ENCODE data around the gene RPL35. TPM values are rescaled to one million over a fixed set of nuclear protein-coding genes. Genes with fewer than 3 reads are reported as not detected.
"Not testable (repeated sequence)": the region's sequence is repeated elsewhere in the genome, so short reads cannot be mapped to it uniquely, and the experiment has no call there.

RPL35 gene
- total and polyA plus RNA-seq, 2 of the 8 experiments (the other 6 are each of a cell fraction or from before 2014, with no cell fraction given) = 1,831 to 2,448 TPM

- not testable (repeated sequence) for H3K56ac ChIP-seq (replicated peaks; ENCODE audit: insufficient read length, low read depth, low read length); H3K4me1 ChIP-seq (replicated peaks in 1 of 4; ENCODE audit: control insufficient read depth in 3 of 4, insufficient read depth in 4 of 4, low read length in 3 of 4); H3K9ac ChIP-seq (replicated peaks in 1 of 4; ENCODE audit: extremely low read depth in 1 of 4, low read depth in 3 of 4, low read length in 3 of 4); H3K27me3 ChIP-seq (replicated peaks in 1 of 4; ENCODE audit: control insufficient read depth in 3 of 4, extremely low read depth in 1 of 4, insufficient read depth in 3 of 4, low read length in 3 of 4); H3K4ac ChIP-seq (replicated peaks; ENCODE audit: insufficient read length, low read depth, low read length); H4K20me1 ChIP-seq (replicated peaks in 1 of 2; ENCODE audit: control insufficient read depth in 1 of 2, insufficient read depth in 2 of 2, low read length in 2 of 2); H3K9me3 ChIP-seq (ENCODE audit: insufficient read depth in 2 of 2, low read depth in 1 of 2, low read length in 1 of 2); H2BK5ac ChIP-seq (ENCODE audit: low read depth, low read length); H2AFZ ChIP-seq (ENCODE audit: low read length); H2AK5ac ChIP-seq (ENCODE audit: low read depth, low read length); H3K27ac ChIP-seq (ENCODE audit: low read depth, low read length); H2BK20ac ChIP-seq (ENCODE audit: low read length); H4K91ac ChIP-seq (replicated peaks; ENCODE audit: insufficient read length, low read length); H3K14ac ChIP-seq (ENCODE audit: insufficient read length); H4K8ac ChIP-seq (ENCODE audit: extremely low read depth, insufficient read depth, low read length); H3K79me2 ChIP-seq (ENCODE audit: control insufficient read depth in 1 of 2, insufficient read depth in 2 of 2, low read length in 2 of 2); DNase-seq (ENCODE audit: low read depth in 1 of 2, low spot score in 2 of 2); H3K23ac ChIP-seq (ENCODE audit: insufficient read length); H2BK15ac ChIP-seq (ENCODE audit: low read length); H3K36me3 ChIP-seq (ENCODE audit: control insufficient read depth in 2 of 4, insufficient read depth in 4 of 4, low read length in 3 of 4); H3K18ac ChIP-seq (ENCODE audit: extremely low read depth, low read length); H2BK12ac ChIP-seq (ENCODE audit: low read depth, low read length); H3K4me3 ChIP-seq (ENCODE audit: extremely low read depth in 1 of 4, insufficient read depth in 2 of 4, low read depth in 3 of 4, low read length in 4 of 4); H3K4me2 ChIP-seq (ENCODE audit: insufficient read depth in 1 of 2, low read depth in 2 of 2, low read length in 2 of 2); FAIRE-seq; H2BK120ac ChIP-seq (replicated peaks; ENCODE audit: low read depth, low read length); H4K5ac ChIP-seq (ENCODE audit: insufficient read length, low read depth, low read length); H3K23me2 ChIP-seq (ENCODE audit: low read depth, low read length); H3K79me1 ChIP-seq (ENCODE audit: low read depth, low read length)
- WGBS, 2 experiments (ENCODE audit: extremely low coverage in 1 of 2, insufficient coverage in 1 of 2, insufficient read length in 1 of 2, insufficient replicate concordance in 2 of 2, low coverage in 1 of 2, low lambda C conversion rate in 2 of 2, missing lambda C conversion rate in 1 of 2) = 96% methylated on average over 9 of the region's 9 CpGs; no CpG with 5 or more reads in 1 of the 2 experiments
- CTCF ChIA-PET (ENCODE audit: partially characterized antibody) = interaction anchor here (0.6 to 65.2 kb wide), 4 partner anchors 3 to 1447 kb away, joined by 3 to 1529 read pairs (median 1414); partner anchors contain the start of genes ARPC5L, NR6A1, OLFML2A and RPL35
- POLR2A ChIA-PET (ENCODE audit: partially characterized antibody) = interaction anchor here (0.7 to 2.4 kb wide), 5 partner anchors 10 to 422 kb away, joined by 3 to 11 read pairs (median 3); partner anchors contain the start of genes ARPC5L and RPL35
Measured at GRCh38 chr9:124846467-124846866, 15.3 kb downstream of the RPL35 start.
